ENCODE results near the gene FADS3.
"Not testable (repeated sequence)": the region's sequence is repeated elsewhere in the genome, so short reads cannot be mapped to it uniquely, and the experiment has no call there.

FADS3 gene

GRCh38 chr11:61896665-61897386 is 5.5 kb upstream of the FADS3 start:
- DNase-seq, result no peak

- DNase-seq, result no peak
Observed at GRCh38 chr11:61895718-61896059, 4.3 kb upstream of the FADS3 start.

GRCh38 chr11:61895046-61895717 is 3.8 kb upstream of the FADS3 start:
- DNase-seq, result no peak

- no peak for DNase-seq
Observed at GRCh38 chr11:61893981-61894380, 2.6 kb upstream of the FADS3 start.

GRCh38 chr11:61892085-61892370 is 683 bp upstream of the FADS3 start:
- no peak for DNase-seq

GRCh38 chr11:61890529-61891330 is 615 bp downstream of the FADS3 start:
- DNase-seq, result peak; percentile 54

- no peak for DNase-seq
Observed at GRCh38 chr11:61889831-61890230, 1.5 kb downstream of the FADS3 start.

GRCh38 chr11:61888590-61888989 is 2.8 kb downstream of the FADS3 start:
- no peak for DNase-seq

GRCh38 chr11:61887839-61888494 is 3.4 kb downstream of the FADS3 start:
- no peak for DNase-seq

- DNase-seq, result no peak
Observed at GRCh38 chr11:61886643-61887042, 4.7 kb downstream of the FADS3 start.

- no peak for DNase-seq
Observed at GRCh38 chr11:61885784-61886580, 5.4 kb downstream of the FADS3 start.

GRCh38 chr11:61885166-61885778 is 6.1 kb downstream of the FADS3 start:
- no peak for DNase-seq

GRCh38 chr11:61883947-61884346 is 7.4 kb downstream of the FADS3 start:
- DNase-seq, result no peak

GRCh38 chr11:61883327-61883726 is 8.0 kb downstream of the FADS3 start:
- no peak for DNase-seq

- no peak for DNase-seq
Observed at GRCh38 chr11:61882879-61883278, 8.5 kb downstream of the FADS3 start.

GRCh38 chr11:61882267-61882666 is 9.1 kb downstream of the FADS3 start:
- DNase-seq, result not testable (repeated sequence)

- no peak for DNase-seq
Observed at GRCh38 chr11:61881397-61881796, 9.9 kb downstream of the FADS3 start.

- DNase-seq, result no peak
Observed at GRCh38 chr11:61880454-61880853, 10.9 kb downstream of the FADS3 start.

- DNase-seq, result no peak
Observed at GRCh38 chr11:61880031-61880430, 11.3 kb downstream of the FADS3 start.

- no peak for DNase-seq
Observed at GRCh38 chr11:61879152-61879551, 12.2 kb downstream of the FADS3 start.

GRCh38 chr11:61875698-61876097 is 15.6 kb downstream of the FADS3 start:
- no peak for DNase-seq

- no peak for DNase-seq
Observed at GRCh38 chr11:61874853-61875252, 16.5 kb downstream of the FADS3 start.

Measured in stimulated activated CD4-positive, alpha-beta T cell treated with anti-CD3 and anti-CD28 coated beads, Interleukin-15, amount 100 ng/mL, for 24 hours (primary cell).